Inflammatory macrophage treated with lipopolysaccharide for 1 hour (primary cell): Measurements from ENCODE around the gene TRIM17.

Experiments
- DNase-seq, 2 donors: peaks; one replicate each; pipeline ENCODE4 v3.0.0-alpha.2; 2020 to 2022

TRIM17 gene

GRCh38 chr1:228376651-228377631 lies 39.7 kb downstream of the TRIM17 start:
- no peak for DNase-seq

GRCh38 chr1:228376262-228376628 lies 40.4 kb downstream of the TRIM17 start:
- DNase-seq, result no peak

- no peak for DNase-seq
Measured at GRCh38 chr1:228375578-228376261, 40.9 kb downstream of the TRIM17 start.

GRCh38 chr1:228374711-228375577 lies 41.7 kb downstream of the TRIM17 start:
- no peak for DNase-seq

GRCh38 chr1:228373681-228374571 lies 42.7 kb downstream of the TRIM17 start:
- no peak for DNase-seq

GRCh38 chr1:228373004-228373680 lies 43.5 kb downstream of the TRIM17 start:
- DNase-seq, result no peak

GRCh38 chr1:228372183-228373003 lies 44.3 kb downstream of the TRIM17 start:
- DNase-seq, result no peak

GRCh38 chr1:228371741-228372182 lies 44.9 kb downstream of the TRIM17 start:
- no peak for DNase-seq

- no peak for DNase-seq
Measured at GRCh38 chr1:228370941-228371740, 45.5 kb downstream of the TRIM17 start.

- DNase-seq, result no peak
Measured at GRCh38 chr1:228370439-228370940, 46.2 kb downstream of the TRIM17 start.

- DNase-seq, result no peak
Measured at GRCh38 chr1:228369608-228370438, 46.8 kb downstream of the TRIM17 start.

GRCh38 chr1:228368801-228369607 lies 47.7 kb downstream of the TRIM17 start:
- no peak for DNase-seq

- DNase-seq, result no peak
Measured at GRCh38 chr1:228367798-228368791, 48.6 kb downstream of the TRIM17 start.

- no peak for DNase-seq
Measured at GRCh38 chr1:228366866-228367741, 49.6 kb downstream of the TRIM17 start.
